Parathyroid adenoma (tissue), 2 donors: Measurements from ENCODE around the gene PAAF1.

Experiments
- H2AFZ ChIP-seq: fragments of 300-600 bp; sonication (generic); one replicate; pipeline ENCODE4 v1.7.0; 2017; ENCODE audit warnings: antibody characterized with exemption, mild to moderate bottlenecking
- H3K27ac ChIP-seq: fragments of 300-600 bp; sonication (generic); one replicate; pipeline ENCODE4 v1.7.0; 2017
- H3K27me3 ChIP-seq: fragments of 300-600 bp; sonication (generic); one replicate; pipeline ENCODE4 v1.7.0; 2017; ENCODE audit warnings: low read length; ENCODE audit not compliant: control insufficient read depth, insufficient read depth
- H3K36me3 ChIP-seq: fragments of 300-600 bp; sonication (generic); one replicate; pipeline ENCODE4 v1.7.0; 2017; ENCODE audit warnings: low read length; ENCODE audit not compliant: control insufficient read depth, insufficient read depth
- H3K4me1 ChIP-seq: fragments of 300-600 bp; sonication (generic); one replicate; pipeline ENCODE4 v1.7.0; 2017; ENCODE audit warnings: control low read depth
- H3K4me2 ChIP-seq: fragments of 300-600 bp; sonication (generic); one replicate; pipeline ENCODE4 v1.7.0; 2017; ENCODE audit warnings: low read length
- H3K4me3 ChIP-seq: fragments of 300-600 bp; sonication (generic); one replicate; pipeline ENCODE4 v1.7.0; 2017; ENCODE audit warnings: low read depth, low read length
- H3K79me2 ChIP-seq: fragments of 300-600 bp; sonication (generic); one replicate; pipeline ENCODE4 v1.7.0; 2017; ENCODE audit warnings: control low read depth
- H3K9ac ChIP-seq: fragments of 300-600 bp; sonication (generic); one replicate; pipeline ENCODE4 v1.7.0; 2017; ENCODE audit warnings: mild to moderate bottlenecking
- H3K9me3 ChIP-seq: fragments of 300-600 bp; sonication (generic); one replicate; pipeline ENCODE4 v1.7.0; 2017; ENCODE audit warnings: low read length; ENCODE audit not compliant: control insufficient read depth
- CTCF ChIP-seq: fragments of 300-600 bp; sonication (generic); IDR thresholded peaks from one replicate; pipeline ENCODE4 v1.7.0; 2017; ENCODE audit warnings: antibody characterized with exemption, mild to moderate bottlenecking
- donor health status: primary hyperparathyroidism.

Gene PAAF1

GRCh38 chr11:73969991-73970800 lies 93.4 kb downstream of the PAAF1 start:
- H3K9ac ChIP-seq: no peak overlapping the region
- H2AFZ ChIP-seq: no peak overlapping the region
- no peak overlapping the region for H3K27ac ChIP-seq
- no peaks in the 10 kb centered on the region for H3K4me1 ChIP-seq
- H3K9me3 ChIP-seq: no peaks in the 10 kb centered on the region
- no peak overlapping the region for H3K4me3 ChIP-seq
- no peaks in the 10 kb centered on the region for H3K36me3 ChIP-seq
- no peaks in the 10 kb centered on the region for H3K27me3 ChIP-seq
- no peak for TF ChIP-seq CTCF
- no peaks in the 10 kb centered on the region for H3K79me2 ChIP-seq
- no peak overlapping the region for H3K4me2 ChIP-seq

- no peaks in the 10 kb centered on the region for H3K4me1 ChIP-seq
- H3K79me2 ChIP-seq: no peaks in the 10 kb centered on the region
- no peak overlapping the region for H3K9ac ChIP-seq
- H3K27ac ChIP-seq: no peak overlapping the region
- H3K4me3 ChIP-seq: no peak overlapping the region
- no peaks in the 10 kb centered on the region for H3K27me3 ChIP-seq
- no peak for TF ChIP-seq CTCF
- H3K4me2 ChIP-seq: no peak overlapping the region
- H3K9me3 ChIP-seq: no peaks in the 10 kb centered on the region
- no peak overlapping the region for H2AFZ ChIP-seq
- no peaks in the 10 kb centered on the region for H3K36me3 ChIP-seq
Observed at GRCh38 chr11:73971175-73971719, 94.4 kb downstream of the PAAF1 start.

- H3K36me3 ChIP-seq: no peaks in the 10 kb centered on the region
Observed at GRCh38 chr11:73972187-73972586, 95.4 kb downstream of the PAAF1 start.

GRCh38 chr11:73972620-73973449 lies 96.0 kb downstream of the PAAF1 start:
- no peak for TF ChIP-seq CTCF
- no peak overlapping the region for H3K27ac ChIP-seq
- no peaks in the 10 kb centered on the region for H3K27me3 ChIP-seq
- H3K9ac ChIP-seq: no peak overlapping the region
- H3K4me3 ChIP-seq: no peak overlapping the region
- H3K79me2 ChIP-seq: no peaks in the 10 kb centered on the region
- no peaks in the 10 kb centered on the region for H3K36me3 ChIP-seq
- no peak overlapping the region for H2AFZ ChIP-seq
- no peaks in the 10 kb centered on the region for H3K9me3 ChIP-seq
- no peak overlapping the region for H3K4me2 ChIP-seq
- H3K4me1 ChIP-seq: no peaks in the 10 kb centered on the region

More at GRCh38 chr11:73972187-73972586, 95.4 kb downstream of the PAAF1 start:
- no peak overlapping the region for H2AFZ ChIP-seq
- no peaks in the 10 kb centered on the region for H3K27me3 ChIP-seq
- H3K4me3 ChIP-seq: no peak overlapping the region
- no peak overlapping the region for H3K4me2 ChIP-seq
- no peaks in the 10 kb centered on the region for H3K9me3 ChIP-seq
- H3K4me1 ChIP-seq: no peaks in the 10 kb centered on the region
- no peaks in the 10 kb centered on the region for H3K79me2 ChIP-seq
- TF ChIP-seq CTCF: no peak
- no peak overlapping the region for H3K27ac ChIP-seq
- H3K9ac ChIP-seq: no peak overlapping the region
